Activated naive CD4-positive, alpha-beta T cell treated with anti-CD3 and anti-CD28 coated beads for 36 hours (primary cell): ENCODE data around the gene CDKN2C. TPM values are rescaled to one million over a fixed set of nuclear protein-coding genes. Genes with fewer than 3 reads are reported as not detected.

Experiments
- CTCF ChIA-PET: fragments of 350-600 bp; sonication (Branson Sonifier 250); formaldehyde crosslinking; loops from one replicate; lab custom pipeline; 2021; ENCODE audit warnings: antibody characterized with exemption; lab: Charles Lee
- DNase-seq: peaks from one replicate; pipeline ENCODE4 v3.0.0-alpha.2; 2020
- H3K27ac Mint-ChIP-seq: one replicate; pipeline ENCODE4 v1.8.0; 2021; ENCODE audit warnings: mild to moderate bottlenecking, mixed read lengths
- H3K27me3 Mint-ChIP-seq: one replicate; pipeline ENCODE4 v1.8.0; 2021; ENCODE audit warnings: low read depth, mixed read lengths
- H3K36me3 Mint-ChIP-seq: one replicate; pipeline ENCODE4 v1.8.0; 2021; ENCODE audit warnings: low read depth, mixed read lengths
- H3K4me1 Mint-ChIP-seq: one replicate; pipeline ENCODE4 v1.8.0; 2021; ENCODE audit warnings: low read depth, mixed read lengths
- H3K4me3 Mint-ChIP-seq: one replicate; pipeline ENCODE4 v1.8.0; 2021; ENCODE audit warnings: mild to moderate bottlenecking, moderate library complexity, mixed read lengths
- H3K9me3 Mint-ChIP-seq: one replicate; pipeline ENCODE4 v1.8.0; 2021; ENCODE audit warnings: mixed read lengths
- intact Hi-C: fragments of 100-400 bp; cut with micrococcal nuclease; formaldehyde crosslinking; loops from one replicate; pipeline ENCODE4 v1.15.1; 2023
- total RNA-seq, 2 experiments: library from RNA; stranded (reverse); gene quantifications; one replicate each; pipeline ENCODE4 v1.2.3, GENCODE V29; 2021

CDKN2C gene
- total RNA-seq, 2 experiments from 2014 or later, result 13.5 to 14.4 TPM

- Mint-ChIP-seq H3K4me1 (peaks cover 30% of the 10 kb centered on the region), H3K27me3 (peaks cover 41% of the 10 kb centered on the region), H3K4me3 (no peak overlapping the region), H3K36me3 (peaks cover 7% of the 10 kb centered on the region), H3K9me3 (no peaks in the 10 kb centered on the region), H3K27ac (no peak overlapping the region)
- intact Hi-C loops, result loop anchor here (5.0 kb wide), 2 partner anchors 103 to 212 kb away; no protein-coding TSS in a partner anchor
- CTCF ChIA-PET, result no interaction called here
- no peak for DNase-seq
These were observed 5.4 kb downstream of the CDKN2C start for GRCh38 chr1:50975436-50975835.

GRCh38 chr1:50976111-50976889 lies 6.3 kb downstream of the CDKN2C start:
- Mint-ChIP-seq H3K4me1 (peaks cover 22% of the 10 kb centered on the region), H3K27me3 (peaks cover 39% of the 10 kb centered on the region), H3K27ac (no peak overlapping the region), H3K36me3 (peaks cover 7% of the 10 kb centered on the region), H3K9me3 (no peaks in the 10 kb centered on the region), H3K4me3 (peak overlapping the region; percentile 75)
- CTCF ChIA-PET, result interaction anchor here (2.0 kb wide), 1 partner anchor 47 kb away, joined by 7 read pairs; no protein-coding TSS in a partner anchor
- intact Hi-C loops, result loop anchor here (2.0 to 5.0 kb wide), 3 partner anchors 45 to 211 kb away; no protein-coding TSS in a partner anchor
- DNase-seq, result no peak

GRCh38 chr1:50976890-50977574 lies 7.0 kb downstream of the CDKN2C start:
- peak; percentile 38 for DNase-seq
- no peak overlapping the region for H3K27ac Mint-ChIP-seq
- H3K36me3 Mint-ChIP-seq, result peaks cover 7% of the 10 kb centered on the region
- CTCF ChIA-PET, result interaction anchor here (0.6 to 2.0 kb wide), 2 partner anchors 48 to 1557 kb away, joined by 4 to 7 read pairs; no protein-coding TSS in a partner anchor
- H3K4me3 Mint-ChIP-seq, result peak overlapping the region; percentile 75
- intact Hi-C loops, result loop anchor here (1.0 to 5.0 kb wide), 5 partner anchors 8 to 210 kb away; partner anchors contain the start of gene FAF1
- no peaks in the 10 kb centered on the region for H3K9me3 Mint-ChIP-seq
- peaks cover 38% of the 10 kb centered on the region for H3K27me3 Mint-ChIP-seq
- H3K4me1 Mint-ChIP-seq, result peaks cover 19% of the 10 kb centered on the region

GRCh38 chr1:50977575-50978143 lies 7.6 kb downstream of the CDKN2C start:
- CTCF ChIA-PET, result interaction anchor here (0.6 to 2.0 kb wide), 2 partner anchors 48 to 1557 kb away, joined by 4 to 7 read pairs; no protein-coding TSS in a partner anchor

GRCh38 chr1:50978144-50978851 lies 8.3 kb downstream of the CDKN2C start:
- no peak overlapping the region for H3K27ac Mint-ChIP-seq
- peak overlapping the region; percentile 62 for H3K4me3 Mint-ChIP-seq
- H3K9me3 Mint-ChIP-seq, result no peaks in the 10 kb centered on the region
- peaks cover 38% of the 10 kb centered on the region for H3K27me3 Mint-ChIP-seq
- peaks cover 7% of the 10 kb centered on the region for H3K36me3 Mint-ChIP-seq
- peak; percentile 27 for DNase-seq
- CTCF ChIA-PET, result interaction anchor here (0.6 to 1.0 kb wide), 2 partner anchors 25 to 1556 kb away, joined by 4 read pairs; no protein-coding TSS in a partner anchor
- intact Hi-C loops, result loop anchor here (5.0 kb wide), 2 partner anchors 106 to 209 kb away; no protein-coding TSS in a partner anchor
- H3K4me1 Mint-ChIP-seq, result peaks cover 18% of the 10 kb centered on the region

More at GRCh38 chr1:50977575-50978143, 7.6 kb downstream of the CDKN2C start:
- Mint-ChIP-seq H3K4me3 (peak overlapping the region; percentile 75), H3K27me3 (peaks cover 37% of the 10 kb centered on the region), H3K36me3 (peaks cover 7% of the 10 kb centered on the region), H3K27ac (no peak overlapping the region), H3K4me1 (peaks cover 18% of the 10 kb centered on the region), H3K9me3 (no peaks in the 10 kb centered on the region)
- DNase-seq, result peak; percentile 10
- intact Hi-C loops, result loop anchor here (1.0 to 5.0 kb wide), 5 partner anchors 8 to 210 kb away; partner anchors contain the start of gene FAF1

GRCh38 chr1:50978852-50979781 lies 9.1 kb downstream of the CDKN2C start:
- H3K4me3 Mint-ChIP-seq, result peak overlapping the region; percentile 62

GRCh38 chr1:50979937-50980336 lies 9.9 kb downstream of the CDKN2C start:
- H3K27me3 Mint-ChIP-seq, result peaks cover 28% of the 10 kb centered on the region
- CTCF ChIA-PET, result interaction anchor here (1.1 kb wide), 1 partner anchor 10 kb away, joined by 5 read pairs; the partner anchor contains the start of gene CDKN2C

More at GRCh38 chr1:50978852-50979781, 9.1 kb downstream of the CDKN2C start:
- Mint-ChIP-seq H3K9me3 (no peaks in the 10 kb centered on the region), H3K27me3 (peaks cover 35% of the 10 kb centered on the region), H3K27ac (no peak overlapping the region), H3K4me1 (peaks cover 18% of the 10 kb centered on the region), H3K36me3 (peaks cover 2% of the 10 kb centered on the region)
- no peak for DNase-seq
- intact Hi-C loops, result loop anchor here (5.0 kb wide), 2 partner anchors 107 to 208 kb away; no protein-coding TSS in a partner anchor
- CTCF ChIA-PET, result interaction anchor here (1.0 to 1.1 kb wide), 2 partner anchors 9 to 25 kb away, joined by 4 to 5 read pairs; partner anchors contain the start of gene CDKN2C

GRCh38 chr1:50980505-50980904 lies 10.5 kb downstream of the CDKN2C start:
- H3K36me3 Mint-ChIP-seq, result no peaks in the 10 kb centered on the region
- no peak overlapping the region for H3K4me3 Mint-ChIP-seq
- no peak overlapping the region for H3K27ac Mint-ChIP-seq
- DNase-seq, result no peak
- no peaks in the 10 kb centered on the region for H3K9me3 Mint-ChIP-seq
- H3K27me3 Mint-ChIP-seq, result peaks cover 31% of the 10 kb centered on the region
- peaks cover 18% of the 10 kb centered on the region for H3K4me1 Mint-ChIP-seq
- intact Hi-C loops, result no loop called here
- CTCF ChIA-PET, result no interaction called here

More at GRCh38 chr1:50979937-50980336, 9.9 kb downstream of the CDKN2C start:
- intact Hi-C loops, result loop anchor here (5.0 kb wide), 2 partner anchors 108 to 207 kb away; no protein-coding TSS in a partner anchor
- Mint-ChIP-seq H3K36me3 (no peaks in the 10 kb centered on the region), H3K4me3 (no peak overlapping the region), H3K4me1 (peaks cover 18% of the 10 kb centered on the region), H3K27ac (no peak overlapping the region), H3K9me3 (no peaks in the 10 kb centered on the region)
- no peak for DNase-seq

GRCh38 chr1:50981741-50982140 lies 11.7 kb downstream of the CDKN2C start:
- intact Hi-C loops, result no loop called here

GRCh38 chr1:50982611-50983010 lies 12.6 kb downstream of the CDKN2C start:
- Mint-ChIP-seq H3K9me3 (no peaks in the 10 kb centered on the region), H3K4me3 (no peak overlapping the region), H3K4me1 (peaks cover 8% of the 10 kb centered on the region), H3K27ac (no peak overlapping the region), H3K36me3 (no peaks in the 10 kb centered on the region), H3K27me3 (peaks cover 21% of the 10 kb centered on the region)
- DNase-seq, result no peak
- CTCF ChIA-PET, result no interaction called here
- intact Hi-C loops, result no loop called here

More at GRCh38 chr1:50981741-50982140, 11.7 kb downstream of the CDKN2C start:
- H3K4me3 Mint-ChIP-seq, result no peak overlapping the region
- no peaks in the 10 kb centered on the region for H3K9me3 Mint-ChIP-seq
- no peak overlapping the region for H3K27ac Mint-ChIP-seq
- no peak for DNase-seq
- CTCF ChIA-PET, result no interaction called here
- H3K36me3 Mint-ChIP-seq, result no peaks in the 10 kb centered on the region
- H3K4me1 Mint-ChIP-seq, result peaks cover 11% of the 10 kb centered on the region
- peaks cover 23% of the 10 kb centered on the region for H3K27me3 Mint-ChIP-seq
